Uterus (tissue), 2 donors: ENCODE data around the gene PFN4.

Source experiments
- CTCF ChIP-seq, 4 experiments: fragments of 200-600 bp in 2 of 4; fragments of 450-650 bp in 2 of 4; sonication (generic) in 2 of 4; IDR thresholded peaks; one replicate each; pipeline ENCODE4 v1.5.1; 2016 to 2019; ENCODE audit warnings: antibody characterized with exemption in 4 of 4, mild to moderate bottlenecking in 2 of 4, moderate library complexity in 1 of 4
- POLR2A ChIP-seq, 2 donors: fragments of 450-650 bp; IDR thresholded peaks; one replicate each; pipeline ENCODE4 v1.6.1; 2016; ENCODE audit warnings: antibody characterized with exemption in 2 of 2, mild to moderate bottlenecking in 1 of 2, moderate library complexity in 1 of 2

- TF ChIP-seq CTCF (IDR thresholded peaks at IDR 0.05) = no peak
- TF ChIP-seq POLR2A (IDR thresholded peaks at IDR 0.05) = no peak
Measured at GRCh38 chr2:24102677-24103076, 20.5 kb downstream of the PFN4 start.
